DND-41 (cell line): ENCODE measurements around the gene ZDHHC13.

Experiments used
- EZH2 ChIP-seq: IDR thresholded peaks from 3 replicates; pipeline ENCODE4 v1.6.1; 2012; ENCODE audit warnings: borderline replicate concordance, low read depth, mild to moderate bottlenecking, moderate library complexity, low read length, inconsistent platforms; ENCODE audit not compliant: severe bottlenecking
- TF ChIP-seq, protein P1 (sequence below): IDR thresholded peaks from 2 replicates; pipeline ENCODE4 v1.5.1; 2012; ENCODE audit warnings: borderline replicate concordance, low read length, moderate library complexity, mild to moderate bottlenecking; ENCODE audit not compliant: poor library complexity, severe bottlenecking; ENCODE audit errors: extremely low read depth

DNA sequence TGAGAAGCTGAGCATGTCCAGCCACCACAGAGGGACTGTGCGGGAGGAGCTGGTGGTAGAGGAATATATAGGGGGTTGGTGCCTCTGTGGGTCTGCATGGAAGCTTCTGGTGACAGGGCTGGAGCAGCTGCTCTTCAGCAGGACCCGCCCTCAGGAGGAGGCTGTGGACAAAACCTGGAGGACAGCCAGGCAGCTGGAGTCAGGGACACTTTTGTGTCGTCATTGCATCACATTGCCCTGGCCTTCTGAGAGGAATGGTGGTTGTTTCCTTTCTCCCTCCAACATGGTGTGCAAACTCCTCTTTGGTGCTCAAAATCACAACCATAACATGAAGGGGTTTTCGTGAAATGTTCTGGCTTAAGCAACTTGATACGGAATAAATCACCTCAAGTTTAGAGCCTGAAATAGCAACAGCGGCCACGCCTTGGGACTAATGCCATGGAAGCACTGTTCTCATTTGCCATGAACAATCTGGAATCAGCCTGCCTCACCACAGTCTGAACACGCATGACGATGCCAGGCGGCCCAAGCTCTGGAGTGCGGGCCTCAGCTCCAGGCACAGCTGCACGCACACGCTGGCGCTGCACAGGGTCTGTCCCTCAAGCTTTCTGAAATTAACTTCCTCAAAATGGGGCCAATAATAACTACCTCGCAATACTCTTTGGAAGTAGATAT lies 102.0 kb downstream of the ZDHHC13 start:
- no peak for TF ChIP-seq EZH2
- TF ChIP-seq, protein P1, sequence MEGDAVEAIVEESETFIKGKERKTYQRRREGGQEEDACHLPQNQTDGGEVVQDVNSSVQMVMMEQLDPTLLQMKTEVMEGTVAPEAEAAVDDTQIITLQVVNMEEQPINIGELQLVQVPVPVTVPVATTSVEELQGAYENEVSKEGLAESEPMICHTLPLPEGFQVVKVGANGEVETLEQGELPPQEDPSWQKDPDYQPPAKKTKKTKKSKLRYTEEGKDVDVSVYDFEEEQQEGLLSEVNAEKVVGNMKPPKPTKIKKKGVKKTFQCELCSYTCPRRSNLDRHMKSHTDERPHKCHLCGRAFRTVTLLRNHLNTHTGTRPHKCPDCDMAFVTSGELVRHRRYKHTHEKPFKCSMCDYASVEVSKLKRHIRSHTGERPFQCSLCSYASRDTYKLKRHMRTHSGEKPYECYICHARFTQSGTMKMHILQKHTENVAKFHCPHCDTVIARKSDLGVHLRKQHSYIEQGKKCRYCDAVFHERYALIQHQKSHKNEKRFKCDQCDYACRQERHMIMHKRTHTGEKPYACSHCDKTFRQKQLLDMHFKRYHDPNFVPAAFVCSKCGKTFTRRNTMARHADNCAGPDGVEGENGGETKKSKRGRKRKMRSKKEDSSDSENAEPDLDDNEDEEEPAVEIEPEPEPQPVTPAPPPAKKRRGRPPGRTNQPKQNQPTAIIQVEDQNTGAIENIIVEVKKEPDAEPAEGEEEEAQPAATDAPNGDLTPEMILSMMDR: no peak
